AG04450 (cell line): ENCODE measurements around the gene CBL. TPM values are rescaled to one million over a fixed set of nuclear protein-coding genes. Genes with fewer than 3 reads are reported as not detected.
A peak's percentile ranks its signal among the peaks of the same experiment; 100 is the strongest.

Experiments
- CTCF ChIA-PET: fragments of 300-600, 350-600 bp; formaldehyde crosslinking; extraction: SDS; loops from one replicate; lab custom pipeline; 2022; ENCODE audit warnings: antibody characterized with exemption, inconsistent platforms; lab: Charles Lee
- POLR2A ChIA-PET: fragments of 350-600 bp; formaldehyde crosslinking; extraction: SDS; loops from one replicate; lab custom pipeline; 2021; ENCODE audit warnings: antibody characterized with exemption, inconsistent platforms; lab: Yijun Ruan, JAX
- DNase-seq: peaks from one replicate; pipeline ENCODE4 v3.0.0-alpha.2; 2011; ENCODE audit warnings: low read depth, low spot score
- H3K27ac ChIP-seq: one replicate; pipeline ENCODE4 v1.5.1; 2012; ENCODE audit warnings: low read depth, low read length, control low read depth
- H3K27me3 ChIP-seq: one replicate; pipeline ENCODE4 v1.6.0; 2012; ENCODE audit warnings: low read length; ENCODE audit not compliant: control insufficient read depth, insufficient read depth
- H3K4me3 ChIP-seq: 2 replicates; pipeline ENCODE4 v1.5.1; 2011; ENCODE audit warnings: mild to moderate bottlenecking, low read depth, low read length, control low read depth
- H3K9me3 ChIP-seq: 2 replicates; pipeline ENCODE4 v1.5.1; 2012; ENCODE audit warnings: low read length; ENCODE audit not compliant: control insufficient read depth, insufficient read depth
- CTCF ChIP-seq: IDR thresholded peaks from 2 replicates; pipeline ENCODE4 v1.5.1; 2011; ENCODE audit warnings: low read depth, low read length, control low read depth, inconsistent platforms
- polyA plus RNA-seq: library from polyadenylated mRNA; depleted of rRNA; stranded (reverse); fragments of >200 nt; gene quantifications from 2 replicates; pipeline ENCODE4 v1.2.3, GENCODE V29; 2011

Gene CBL
- polyA plus RNA-seq, 1 experiment: 24.3 TPM

GRCh38 chr11:119205080-119205479, 1.1 kb upstream of the CBL start:
- Histone ChIP-seq H3K4me3 (no peak overlapping the region), H3K27ac (no peak overlapping the region), H3K27me3 (peaks cover 2% of the 10 kb centered on the region), H3K9me3 (no peaks in the 10 kb centered on the region; the same call in 1 of the 2 replicates)
- CTCF ChIA-PET: interaction anchor here (0.6 to 3.2 kb wide), 38 partner anchors 10 to 611 kb away, joined by 3 to 64 read pairs (median 6); partner anchors contain the start of gene HINFP
- no peak for DNase-seq
- TF ChIP-seq CTCF: no peak
- POLR2A ChIA-PET: interaction anchor here (1.5 kb wide), 1 partner anchor 9 kb away, joined by 3 read pairs; no protein-coding TSS in a partner anchor

GRCh38 chr11:119206511-119207414, 624 bp downstream of the CBL start:
- POLR2A ChIA-PET: interaction anchor here (0.6 to 1.9 kb wide), 8 partner anchors 10 to 131 kb away, joined by 3 to 12 read pairs (median 5); a partner anchor contains a TSS

GRCh38 chr11:119207415-119207960, 1.3 kb downstream of the CBL start:
- no peak for DNase-seq
- H3K9me3 ChIP-seq: no peaks in the 10 kb centered on the region; the same call in 1 of the 2 replicates
- H3K27ac ChIP-seq: no peak overlapping the region
- no peak for TF ChIP-seq CTCF
- H3K4me3 ChIP-seq: peak overlapping the region; percentile 93
- ChIA-PET POLR2A (interaction anchor here (1.9 kb wide), 1 partner anchor 114 kb away, joined by 5 read pairs; no protein-coding TSS in a partner anchor), CTCF (interaction anchor here (0.9 to 3.2 kb wide), 3 partner anchors 112 to 131 kb away, joined by 3 to 55 read pairs (median 4); no protein-coding TSS in a partner anchor)
- H3K27me3 ChIP-seq: no peaks in the 10 kb centered on the region

More at GRCh38 chr11:119206511-119207414, 624 bp downstream of the CBL start:
- no peak for DNase-seq
- Histone ChIP-seq H3K4me3 (peak overlapping the region; percentile 93), H3K9me3 (no peaks in the 10 kb centered on the region; the same call in 1 of the 2 replicates), H3K27me3 (peaks cover 2% of the 10 kb centered on the region), H3K27ac (peak overlapping the region; percentile 61)
- no peak for TF ChIP-seq CTCF
- CTCF ChIA-PET: interaction anchor here (0.6 to 3.2 kb wide), 67 partner anchors 8 to 1455 kb away, joined by 3 to 64 read pairs (median 5); partner anchors contain the start of genes C2CD2L and HINFP

- no peak overlapping the region for H3K4me3 ChIP-seq
- no peak overlapping the region for H3K27ac ChIP-seq
- no peaks in the 10 kb centered on the region; the same call in 1 of the 2 replicates for H3K9me3 ChIP-seq
- no peaks in the 10 kb centered on the region for H3K27me3 ChIP-seq
- no peak for DNase-seq
- ChIA-PET CTCF (interaction anchor here (0.6 to 1.5 kb wide), 7 partner anchors 13 to 147 kb away, joined by 3 to 6 read pairs (median 4); no protein-coding TSS in a partner anchor), POLR2A (no interaction called here)
- no peak for TF ChIP-seq CTCF
These were observed 3.0 kb downstream of the CBL start for GRCh38 chr11:119209186-119209585.
